Mesenchymal stem cell (in vitro differentiated cells and primary cell): Measurements from ENCODE around the gene AFG1L.
A peak's percentile ranks its signal among the peaks of the same experiment; 100 is the strongest.
"Not testable (repeated sequence)": the region's sequence is repeated elsewhere in the genome, so short reads cannot be mapped to it uniquely, and the experiment has no call there.

Experiments
- DNase-seq: peaks from one replicate; pipeline ENCODE4 v3.0.0-alpha.2; 2013
- H2AFZ ChIP-seq: one replicate; pipeline ENCODE4 v1.6.1; 2013; ENCODE audit warnings: low read depth, mild to moderate bottlenecking, control low read depth, inconsistent platforms, low read length, moderate library complexity
- H2AK5ac ChIP-seq: 2 replicates; pipeline ENCODE4 v1.6.1; 2013; ENCODE audit warnings: low read length, moderate library complexity, mild to moderate bottlenecking, inconsistent platforms; ENCODE audit not compliant: severe bottlenecking
- H2BK120ac ChIP-seq: one replicate; pipeline ENCODE4 v1.6.1; 2013; ENCODE audit warnings: low read depth, mild to moderate bottlenecking, inconsistent platforms, low read length, moderate library complexity
- H2BK12ac ChIP-seq, 2 experiments: one replicate each; pipeline ENCODE4 v1.6.1; 2013; ENCODE audit warnings: inconsistent platforms in 2 of 2, low read length in 2 of 2, mild to moderate bottlenecking in 2 of 2, moderate library complexity in 2 of 2, control low read depth in 1 of 2
- H2BK15ac ChIP-seq: one replicate; pipeline ENCODE4 v1.6.1; 2013; ENCODE audit warnings: mild to moderate bottlenecking, low read depth, inconsistent platforms; ENCODE audit not compliant: poor library complexity, severe bottlenecking
- H2BK5ac ChIP-seq: 2 replicates; pipeline ENCODE4 v1.6.1; 2013; ENCODE audit warnings: low read depth, mild to moderate bottlenecking, low read length, control low read depth, inconsistent platforms; ENCODE audit not compliant: poor library complexity, severe bottlenecking
- H3K14ac ChIP-seq, 2 experiments: one replicate each; pipeline ENCODE4 v1.6.1; 2013; ENCODE audit warnings: inconsistent platforms in 2 of 2, low read length in 2 of 2, control low read depth in 1 of 2, mild to moderate bottlenecking in 1 of 2, moderate library complexity in 1 of 2
- H3K18ac ChIP-seq, 2 experiments: one replicate each; pipeline ENCODE4 v1.6.1; 2013; ENCODE audit warnings: inconsistent platforms in 2 of 2, low read length in 2 of 2, control low read depth in 1 of 2, low read depth in 1 of 2, mild to moderate bottlenecking in 1 of 2
- H3K23ac ChIP-seq, 2 experiments: one replicate each; pipeline ENCODE4 v1.6.1; 2013; ENCODE audit warnings: inconsistent platforms in 2 of 2, low read length in 2 of 2, mild to moderate bottlenecking in 2 of 2, moderate library complexity in 2 of 2, control low read depth in 1 of 2
- H3K27ac ChIP-seq: 2 replicates; pipeline ENCODE4 v1.5.1; 2013; ENCODE audit warnings: mild to moderate bottlenecking, moderate library complexity, low read length, control low read depth, inconsistent platforms; ENCODE audit not compliant: poor library complexity, severe bottlenecking
- H3K27me3 ChIP-seq, 2 experiments: 2 replicates each; pipeline versions ENCODE4 v1.6.1 to v1.7.0; 2013; ENCODE audit warnings: low read length in 2 of 2, mild to moderate bottlenecking in 2 of 2, moderate library complexity in 2 of 2, control low read depth in 1 of 2, inconsistent platforms in 1 of 2; ENCODE audit not compliant: control insufficient read depth in 1 of 2, insufficient read depth in 1 of 2
- H3K36me3 ChIP-seq, 2 experiments: 2 replicates each; pipeline versions ENCODE4 v1.6.1 to v1.7.0; 2013; ENCODE audit warnings: low read length in 2 of 2, control low read depth in 1 of 2, inconsistent platforms in 1 of 2, low read depth in 1 of 2, mild to moderate bottlenecking in 1 of 2; ENCODE audit not compliant: insufficient read depth in 2 of 2, control insufficient read depth in 1 of 2
- H3K4ac ChIP-seq, 2 experiments: one replicate each; pipeline ENCODE4 v1.6.1; 2013; ENCODE audit warnings: inconsistent platforms in 2 of 2, low read length in 2 of 2, mild to moderate bottlenecking in 2 of 2, moderate library complexity in 2 of 2, control low read depth in 1 of 2, low read depth in 1 of 2
- H3K4me1 ChIP-seq: 2 replicates; pipeline ENCODE4 v1.6.1; 2013; ENCODE audit warnings: low read depth, low read length, control low read depth; ENCODE audit not compliant: control insufficient read depth, insufficient read depth
- H3K4me2 ChIP-seq: 2 replicates; pipeline ENCODE4 v1.6.1; 2013; ENCODE audit warnings: low read length, mild to moderate bottlenecking, inconsistent platforms; ENCODE audit not compliant: poor library complexity, severe bottlenecking
- H3K4me3 ChIP-seq, 2 experiments: 2 replicates each; pipeline versions ENCODE4 v1.5.1 to v1.7.0; 2013; ENCODE audit warnings: low read length in 2 of 2, mild to moderate bottlenecking in 2 of 2, control low read depth in 1 of 2, low read depth in 1 of 2; ENCODE audit not compliant: insufficient read depth in 1 of 2
- H3K79me1 ChIP-seq: replicated peaks from 2 replicates; pipeline ENCODE4 v1.6.1; 2013; ENCODE audit warnings: mild to moderate bottlenecking, control low read depth, low read length, inconsistent platforms; ENCODE audit not compliant: poor library complexity, severe bottlenecking
- H3K9ac ChIP-seq: 2 replicates; pipeline ENCODE4 v1.7.0; 2013; ENCODE audit warnings: mild to moderate bottlenecking, low read length, moderate library complexity
- H3K9me3 ChIP-seq: 2 replicates; pipeline ENCODE4 v1.7.0; 2013; ENCODE audit warnings: mild to moderate bottlenecking, low read length; ENCODE audit not compliant: control insufficient read depth
- H4K8ac ChIP-seq: one replicate; pipeline ENCODE4 v1.6.1; 2013; ENCODE audit warnings: inconsistent platforms, mild to moderate bottlenecking, low read length, moderate library complexity
- H4K91ac ChIP-seq: one replicate; pipeline ENCODE4 v1.6.1; 2013; ENCODE audit warnings: mild to moderate bottlenecking, low read length, inconsistent platforms
- WGBS: methylation state at CpG from one replicate; pipeline ENCODE4 v1.1.7; 2013; ENCODE audit warnings: mixed read lengths; 5-methylcytosine and 5-hydroxymethylcytosine counted together

AFG1L gene

GRCh38 chr6:108288742-108289141 is 6.1 kb upstream of the AFG1L start:
- Histone ChIP-seq H3K14ac (no peak overlapping the region), H3K79me1 (no peaks in the 10 kb centered on the region), H3K9me3 (no peaks in the 10 kb centered on the region), H2AFZ (no peak overlapping the region), H4K8ac (no peak overlapping the region), H3K23ac (no peak overlapping the region), H2BK15ac (no peak overlapping the region), H2AK5ac (no peak overlapping the region), H3K27ac (no peak overlapping the region), H4K91ac (no peak overlapping the region), H2BK12ac (no peak overlapping the region), H3K4ac (no peak overlapping the region), H3K4me2 (no peak overlapping the region), H3K4me3 (no peak overlapping the region), H2BK120ac (no peak overlapping the region), H2BK5ac (no peak overlapping the region), H3K9ac (no peak overlapping the region), H3K18ac (no peak overlapping the region), H3K27me3 (no peaks in the 10 kb centered on the region), H3K4me1 (no peaks in the 10 kb centered on the region), H3K36me3 (no peaks in the 10 kb centered on the region)
- DNase-seq: no peak

GRCh38 chr6:108291091-108291490 is 3.8 kb upstream of the AFG1L start:
- Histone ChIP-seq H2AK5ac (no peak overlapping the region), H3K4me2 (no peak overlapping the region), H2BK5ac (no peak overlapping the region), H2AFZ (no peak overlapping the region), H3K9ac (no peak overlapping the region), H3K36me3 (no peaks in the 10 kb centered on the region), H3K14ac (no peak overlapping the region), H3K79me1 (peaks cover 9% of the 10 kb centered on the region), H2BK15ac (no peak overlapping the region), H3K4me3 (no peak overlapping the region), H2BK120ac (no peak overlapping the region), H3K23ac (no peak overlapping the region), H4K91ac (no peak overlapping the region), H3K18ac (no peak overlapping the region), H3K4me1 (no peaks in the 10 kb centered on the region), H2BK12ac (no peak overlapping the region), H3K27me3 (no peaks in the 10 kb centered on the region), H3K9me3 (no peaks in the 10 kb centered on the region), H3K4ac (no peak overlapping the region), H4K8ac (no peak overlapping the region), H3K27ac (no peak overlapping the region)
- WGBS: 88% methylated on average over 4 of the region's 4 CpGs
- DNase-seq: no peak

GRCh38 chr6:108292561-108292960 is 2.3 kb upstream of the AFG1L start:
- H3K4me2 ChIP-seq, H3K14ac ChIP-seq, H3K36me3 ChIP-seq, H3K4me3 ChIP-seq, H2AK5ac ChIP-seq, H3K23ac ChIP-seq, H4K91ac ChIP-seq, H4K8ac ChIP-seq, DNase-seq, H2BK120ac ChIP-seq, H3K9me3 ChIP-seq, H2BK5ac ChIP-seq, H3K27ac ChIP-seq, H3K27me3 ChIP-seq, H3K9ac ChIP-seq, H3K4me1 ChIP-seq, H2BK12ac ChIP-seq, H3K18ac ChIP-seq, H2AFZ ChIP-seq, H3K4ac ChIP-seq, H3K79me1 ChIP-seq, H2BK15ac ChIP-seq: not testable (repeated sequence)
- WGBS: 91% methylated on average over 3 of the region's 3 CpGs

GRCh38 chr6:108293527-108294296 is 1.1 kb upstream of the AFG1L start:
- H4K8ac ChIP-seq: peak overlapping the region; percentile 95
- no peaks in the 10 kb centered on the region for H3K4me1 ChIP-seq
- H2BK120ac ChIP-seq: no peak overlapping the region
- H3K27me3 ChIP-seq: no peaks in the 10 kb centered on the region
- H3K18ac ChIP-seq: peak overlapping the region in 1 of 2 experiments; percentile 33
- H2BK15ac ChIP-seq: no peak overlapping the region
- no peak overlapping the region for H3K4me2 ChIP-seq
- DNase-seq: no peak
- H3K9me3 ChIP-seq: no peaks in the 10 kb centered on the region
- peak overlapping the region; percentile 95 for H3K9ac ChIP-seq
- no peak overlapping the region for H3K14ac ChIP-seq
- H3K79me1 ChIP-seq: peaks cover 11% of the 10 kb centered on the region
- H2AFZ ChIP-seq: no peak overlapping the region
- H2BK12ac ChIP-seq: no peak overlapping the region
- H3K4ac ChIP-seq: no peak overlapping the region
- no peak overlapping the region for H2AK5ac ChIP-seq
- no peak overlapping the region for H2BK5ac ChIP-seq
- WGBS: 94% methylated on average over 17 of the region's 19 CpGs
- H3K23ac ChIP-seq: no peak overlapping the region
- H4K91ac ChIP-seq: no peak overlapping the region
- H3K27ac ChIP-seq: no peak overlapping the region
- H3K4me3 ChIP-seq: peak overlapping the region in 1 of 2 experiments; percentile 90
- no peaks in the 10 kb centered on the region for H3K36me3 ChIP-seq
